Measurements from ENCODE around the gene ZNF106. TPM values are rescaled to one million over a fixed set of nuclear protein-coding genes. Genes with fewer than 3 reads are reported as not detected.

Gene ZNF106
- total and polyA plus RNA-seq, 8 donors = 46.6 to 106 (median 53.1) TPM

DNA sequence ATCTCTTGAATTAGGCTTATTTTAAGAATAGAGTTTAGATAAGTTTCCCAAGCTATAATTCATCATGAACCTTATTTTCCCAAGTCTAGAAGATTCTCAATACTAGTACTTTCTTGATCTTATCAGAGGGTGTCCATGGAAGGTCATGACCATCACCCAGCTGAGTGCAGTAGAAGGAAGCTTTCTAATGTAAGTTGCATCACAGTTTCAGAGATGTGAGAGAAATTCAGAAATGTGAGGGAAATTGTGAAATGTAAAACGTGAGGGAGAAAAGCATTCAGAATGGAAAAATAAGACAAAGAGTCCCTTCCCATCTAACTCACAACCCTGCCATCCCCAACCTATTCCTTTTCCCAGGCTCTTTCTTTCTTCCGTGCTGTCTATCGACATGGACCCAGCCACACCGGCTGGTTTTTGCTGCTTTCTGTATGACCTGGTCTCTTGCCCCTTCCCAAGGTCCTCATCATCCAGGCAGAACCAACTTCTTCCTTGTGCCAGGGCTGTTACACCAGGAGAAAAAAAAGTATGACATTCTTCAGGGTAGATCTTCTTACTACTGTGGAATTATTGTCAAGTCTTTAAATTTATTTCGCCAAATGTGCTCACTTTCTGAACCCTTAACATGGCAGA is 124.9 kb downstream of the ZNF106 start:
- no peak for ATAC-seq
- H3K4me1 ChIP-seq = peaks cover 0 to 37% of the 10 kb centered on the region in 2 donors
- H3K9me3 ChIP-seq = no peaks in the 10 kb centered on the region
- H3K27ac ChIP-seq = peak overlapping the region in 1 of 2 donors; percentile 64
- DNase-seq = no peak
- H3K27me3 ChIP-seq = no peaks in the 10 kb centered on the region
- intact Hi-C loops (cut with DNase I) = no loop called here
- no peaks in the 10 kb centered on the region for H3K36me3 ChIP-seq
- TF ChIP-seq, protein P1, sequence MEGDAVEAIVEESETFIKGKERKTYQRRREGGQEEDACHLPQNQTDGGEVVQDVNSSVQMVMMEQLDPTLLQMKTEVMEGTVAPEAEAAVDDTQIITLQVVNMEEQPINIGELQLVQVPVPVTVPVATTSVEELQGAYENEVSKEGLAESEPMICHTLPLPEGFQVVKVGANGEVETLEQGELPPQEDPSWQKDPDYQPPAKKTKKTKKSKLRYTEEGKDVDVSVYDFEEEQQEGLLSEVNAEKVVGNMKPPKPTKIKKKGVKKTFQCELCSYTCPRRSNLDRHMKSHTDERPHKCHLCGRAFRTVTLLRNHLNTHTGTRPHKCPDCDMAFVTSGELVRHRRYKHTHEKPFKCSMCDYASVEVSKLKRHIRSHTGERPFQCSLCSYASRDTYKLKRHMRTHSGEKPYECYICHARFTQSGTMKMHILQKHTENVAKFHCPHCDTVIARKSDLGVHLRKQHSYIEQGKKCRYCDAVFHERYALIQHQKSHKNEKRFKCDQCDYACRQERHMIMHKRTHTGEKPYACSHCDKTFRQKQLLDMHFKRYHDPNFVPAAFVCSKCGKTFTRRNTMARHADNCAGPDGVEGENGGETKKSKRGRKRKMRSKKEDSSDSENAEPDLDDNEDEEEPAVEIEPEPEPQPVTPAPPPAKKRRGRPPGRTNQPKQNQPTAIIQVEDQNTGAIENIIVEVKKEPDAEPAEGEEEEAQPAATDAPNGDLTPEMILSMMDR (IDR thresholded peaks at IDR 0.05) = no peak
- H3K4me3 ChIP-seq = no peak overlapping the region

DNA sequence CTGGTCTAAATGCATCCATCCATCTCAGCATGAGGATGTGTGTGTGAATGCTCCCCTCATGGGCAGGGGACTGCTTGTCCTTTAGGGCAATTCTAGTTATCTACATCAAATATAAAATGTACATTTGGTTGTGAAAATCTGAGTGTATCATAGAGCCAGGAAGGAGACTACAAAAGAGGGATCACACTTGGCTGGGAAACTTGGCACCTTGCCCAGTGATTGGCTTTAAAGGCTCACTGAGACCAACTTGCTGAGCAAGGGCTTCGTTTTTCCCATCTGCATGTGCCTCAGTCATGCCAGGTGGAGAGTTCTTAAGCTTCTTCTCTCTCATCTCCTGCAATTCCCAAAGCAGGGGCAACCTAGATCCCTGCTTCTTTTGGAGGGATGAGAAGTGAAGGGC is 126.4 kb downstream of the ZNF106 start:
- H3K9me3 ChIP-seq = no peaks in the 10 kb centered on the region
- no peaks in the 10 kb centered on the region for H3K27me3 ChIP-seq
- no peak overlapping the region for H3K4me3 ChIP-seq
- peaks cover 0 to 7% of the 10 kb centered on the region in 2 donors for H3K36me3 ChIP-seq
- DNase-seq = no peak
- TF ChIP-seq, protein P1 (IDR thresholded peaks at IDR 0.05) = no peak
- H3K27ac ChIP-seq = no peak overlapping the region
- H3K4me1 ChIP-seq = peaks cover 0 to 40% of the 10 kb centered on the region in 2 donors
- intact Hi-C loops (cut with DNase I) = no loop called here
- no peak for ATAC-seq

DNA sequence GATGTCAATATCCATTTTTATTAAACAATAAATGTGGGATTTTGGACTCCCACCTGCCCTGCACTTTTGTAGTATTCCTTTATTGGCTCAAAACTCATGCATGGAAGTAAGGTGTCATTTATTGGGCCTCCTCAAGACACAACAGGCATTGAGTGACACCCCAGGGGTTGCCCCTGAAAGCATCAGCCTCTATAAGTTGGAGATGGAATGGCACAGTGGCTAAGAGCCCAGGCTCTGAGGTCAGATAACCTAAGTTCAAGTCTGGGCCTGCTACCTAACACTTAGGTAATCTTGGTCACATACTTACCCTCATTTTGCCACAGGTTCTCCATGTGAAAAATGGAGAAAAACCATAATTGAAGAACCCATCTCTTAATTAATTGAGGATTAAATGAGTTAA is 127.0 kb downstream of the ZNF106 start:
- intact Hi-C loops (cut with DNase I) = no loop called here
- TF ChIP-seq, protein P1 (IDR thresholded peaks at IDR 0.05) = no peak
- peaks cover 0 to 9% of the 10 kb centered on the region in 2 donors for H3K36me3 ChIP-seq
- ATAC-seq (no peak), DNase-seq (no peak)
- H3K4me3 ChIP-seq = no peak overlapping the region
- no peaks in the 10 kb centered on the region for H3K9me3 ChIP-seq
- no peaks in the 10 kb centered on the region for H3K27me3 ChIP-seq
- no peak overlapping the region for H3K27ac ChIP-seq
- peaks cover 0 to 40% of the 10 kb centered on the region in 2 donors for H3K4me1 ChIP-seq

DNA sequence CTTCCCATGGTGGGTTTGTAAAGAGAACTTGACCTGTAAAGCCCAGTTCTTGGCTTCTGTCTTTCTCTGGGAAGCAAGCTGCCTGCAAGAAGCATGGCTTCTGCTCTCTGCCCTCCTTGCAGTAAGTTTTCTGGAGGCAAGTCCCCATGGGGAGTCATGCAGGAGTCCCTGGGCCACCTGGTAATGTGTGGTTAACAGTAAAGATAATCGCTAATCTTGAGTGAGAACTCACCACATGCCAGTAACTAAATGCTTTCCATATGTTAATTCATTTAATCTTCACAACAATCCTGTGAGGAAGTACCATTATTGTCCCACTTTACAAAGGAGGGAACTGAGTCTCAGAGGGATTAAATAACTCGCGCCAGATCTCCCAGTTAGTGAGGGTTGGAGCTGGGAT is 127.5 kb downstream of the ZNF106 start:
- DNase-seq (no peak), ATAC-seq (no peak)
- H3K36me3 ChIP-seq = peaks cover 0 to 9% of the 10 kb centered on the region in 2 donors
- no peaks in the 10 kb centered on the region for H3K27me3 ChIP-seq
- TF ChIP-seq, protein P1 (IDR thresholded peaks at IDR 0.05) = no peak
- H3K4me1 ChIP-seq = peaks cover 0 to 40% of the 10 kb centered on the region in 2 donors
- no peaks in the 10 kb centered on the region for H3K9me3 ChIP-seq
- intact Hi-C loops (cut with DNase I) = no loop called here
- no peak overlapping the region for H3K4me3 ChIP-seq
- no peak overlapping the region for H3K27ac ChIP-seq

Other genes starting within 250 kb of the ZNF106 start
- gene GANC, start 217.9 kb downstream of the ZNF106 start, total RNA-seq = 10 to 100 TPM; 70.9 to 85.3 TPM
- 10 to 100 TPM; 30.1 to 42.2 (median 34.2) TPM for gene GANC, start 217.9 kb downstream of the ZNF106 start, polyA plus RNA-seq (ENCODE audit: insufficient read length in 6 of 6)
- gene TMEM87A, start 217.7 kb downstream of the ZNF106 start, total RNA-seq = 100 to 1,000 TPM; 110 to 118 TPM
- 10 to 100 TPM; 63.6 to 82.7 (median 73.1) TPM for gene TMEM87A, start 217.7 kb downstream of the ZNF106 start, polyA plus RNA-seq (ENCODE audit: insufficient read length in 6 of 6)
- gene CAPN3, start 131.6 kb downstream of the ZNF106 start, total RNA-seq = 10 to 100 TPM; 27.3 to 32.9 TPM
- gene CAPN3, start 131.6 kb downstream of the ZNF106 start, polyA plus RNA-seq (ENCODE audit: insufficient read length in 6 of 6) = 10 to 100 TPM; 12.4 to 18.4 (median 16.1) TPM
- gene SNAP23, start 4.5 kb upstream of the ZNF106 start, total RNA-seq = 10 to 100 TPM; 89.9 to 96.3 TPM
- 10 to 100 TPM; 84.8 to 97.1 (median 90.5) TPM for gene SNAP23, start 4.5 kb upstream of the ZNF106 start, polyA plus RNA-seq (ENCODE audit: insufficient read length in 6 of 6)
- 10 to 100 TPM; 26.7 to 27.9 TPM for gene LRRC57, start 57.7 kb upstream of the ZNF106 start, total RNA-seq
- 10 to 100 TPM; 21.5 to 27.2 (median 22.7) TPM for gene LRRC57, start 57.7 kb upstream of the ZNF106 start, polyA plus RNA-seq (ENCODE audit: insufficient read length in 6 of 6)
- 10 to 100 TPM; 18.4 to 20.5 TPM for gene HAUS2, start 57.7 kb upstream of the ZNF106 start, total RNA-seq
- 10 to 100 TPM; 21.2 to 27.1 (median 23.9) TPM for gene HAUS2, start 57.7 kb upstream of the ZNF106 start, polyA plus RNA-seq (ENCODE audit: insufficient read length in 6 of 6)
- 10 to 100 TPM in 1 of 2 donors, 1 to 10 TPM in 1; 9.4 to 10.9 TPM for gene STARD9, start 84.5 kb upstream of the ZNF106 start, total RNA-seq
- gene STARD9, start 84.5 kb upstream of the ZNF106 start, polyA plus RNA-seq (ENCODE audit: insufficient read length in 6 of 6) = 10 to 100 TPM; 16.4 to 22.6 (median 19.8) TPM
- 10 to 100 TPM; 13.4 to 17.4 TPM for gene CDAN1, start 246.0 kb upstream of the ZNF106 start, total RNA-seq
- 10 to 100 TPM; 22.5 to 29.7 (median 27.3) TPM for gene CDAN1, start 246.0 kb upstream of the ZNF106 start, polyA plus RNA-seq (ENCODE audit: insufficient read length in 6 of 6)

All from left lung (tissue), 10 donors.